GM13976 (cell line): Measurements from ENCODE around the gene KRAS.
"Not testable (repeated sequence)": the region's sequence is repeated elsewhere in the genome, so short reads cannot be mapped to it uniquely, and the experiment has no call there.

Experiments used
- DNase-seq: peaks from one replicate; pipeline ENCODE4 v3.0.0; 2012; ENCODE audit warnings: low spot score
- in situ Hi-C: fragments of 300-500 bp; cut with MboI; formaldehyde crosslinking; loops from one replicate; pipeline ENCODE4 v1.12.0; 2022; ENCODE audit warnings: low sequenced_read_pairs, mixed read lengths, inconsistent platforms; ENCODE audit not compliant: unreplicated experiment
- TF ChIP-seq, protein P1 (sequence below): IDR thresholded peaks from 2 replicates; pipeline ENCODE4 v1.5.1; 2012; ENCODE audit warnings: borderline replicate concordance, mild to moderate bottlenecking; ENCODE audit not compliant: insufficient read depth; ENCODE audit errors: extremely low read depth, missing control alignments, control extremely low read depth

The KRAS gene

DNA sequence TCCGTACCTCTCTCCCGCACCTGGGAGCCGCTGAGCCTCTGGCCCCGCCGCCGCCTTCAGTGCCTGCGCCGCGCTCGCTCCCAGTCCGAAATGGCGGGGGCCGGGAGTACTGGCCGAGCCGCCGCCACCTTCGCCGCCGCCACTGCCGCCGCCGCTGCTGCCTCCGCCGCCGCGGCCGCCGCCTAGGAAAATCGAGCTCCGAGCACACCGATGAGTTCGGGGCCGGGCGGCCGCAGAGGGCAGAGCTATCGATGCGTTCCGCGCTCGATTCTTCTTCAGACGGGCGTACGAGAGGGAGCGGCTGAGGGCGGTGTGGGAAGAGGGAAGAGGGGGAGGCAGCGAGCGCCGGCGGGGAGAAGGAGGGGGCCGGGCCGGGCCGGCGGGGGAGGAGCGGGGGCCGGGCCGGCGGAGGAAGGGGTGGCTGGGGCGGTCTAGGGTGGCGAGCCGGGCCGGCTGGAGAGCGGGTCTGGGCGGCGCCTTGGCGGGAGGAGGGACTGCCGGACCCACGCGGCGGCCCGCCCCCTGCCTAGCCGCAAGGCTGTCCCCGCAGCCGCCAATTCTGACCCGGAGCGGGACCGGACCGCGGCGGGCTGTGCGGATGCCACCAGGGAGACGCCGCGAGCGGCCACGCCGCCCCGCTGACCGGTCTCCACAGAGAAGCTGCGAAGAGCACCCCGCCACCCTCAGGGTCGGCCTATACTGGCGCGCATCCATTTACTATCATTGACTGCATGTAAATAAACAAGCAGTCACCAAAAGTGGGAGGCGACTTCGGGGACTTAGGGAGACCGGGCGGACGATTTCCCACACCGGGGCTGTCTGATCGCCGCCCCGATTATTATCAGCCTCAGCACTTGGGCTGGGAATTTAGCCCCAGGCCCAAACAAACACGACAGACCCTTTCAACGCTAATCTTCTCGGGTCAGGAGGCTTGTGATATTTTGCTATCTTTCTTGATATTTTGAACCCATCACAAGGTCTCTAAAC lies at the start of gene KRAS:
KRAS (minus strand) TSS at position 186 of the 987 bp plus-strand sequence.
- peak; percentile 93 for DNase-seq
- in situ Hi-C loops: no loop called here
- TF ChIP-seq, protein P1, sequence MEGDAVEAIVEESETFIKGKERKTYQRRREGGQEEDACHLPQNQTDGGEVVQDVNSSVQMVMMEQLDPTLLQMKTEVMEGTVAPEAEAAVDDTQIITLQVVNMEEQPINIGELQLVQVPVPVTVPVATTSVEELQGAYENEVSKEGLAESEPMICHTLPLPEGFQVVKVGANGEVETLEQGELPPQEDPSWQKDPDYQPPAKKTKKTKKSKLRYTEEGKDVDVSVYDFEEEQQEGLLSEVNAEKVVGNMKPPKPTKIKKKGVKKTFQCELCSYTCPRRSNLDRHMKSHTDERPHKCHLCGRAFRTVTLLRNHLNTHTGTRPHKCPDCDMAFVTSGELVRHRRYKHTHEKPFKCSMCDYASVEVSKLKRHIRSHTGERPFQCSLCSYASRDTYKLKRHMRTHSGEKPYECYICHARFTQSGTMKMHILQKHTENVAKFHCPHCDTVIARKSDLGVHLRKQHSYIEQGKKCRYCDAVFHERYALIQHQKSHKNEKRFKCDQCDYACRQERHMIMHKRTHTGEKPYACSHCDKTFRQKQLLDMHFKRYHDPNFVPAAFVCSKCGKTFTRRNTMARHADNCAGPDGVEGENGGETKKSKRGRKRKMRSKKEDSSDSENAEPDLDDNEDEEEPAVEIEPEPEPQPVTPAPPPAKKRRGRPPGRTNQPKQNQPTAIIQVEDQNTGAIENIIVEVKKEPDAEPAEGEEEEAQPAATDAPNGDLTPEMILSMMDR: no peak

DNA sequence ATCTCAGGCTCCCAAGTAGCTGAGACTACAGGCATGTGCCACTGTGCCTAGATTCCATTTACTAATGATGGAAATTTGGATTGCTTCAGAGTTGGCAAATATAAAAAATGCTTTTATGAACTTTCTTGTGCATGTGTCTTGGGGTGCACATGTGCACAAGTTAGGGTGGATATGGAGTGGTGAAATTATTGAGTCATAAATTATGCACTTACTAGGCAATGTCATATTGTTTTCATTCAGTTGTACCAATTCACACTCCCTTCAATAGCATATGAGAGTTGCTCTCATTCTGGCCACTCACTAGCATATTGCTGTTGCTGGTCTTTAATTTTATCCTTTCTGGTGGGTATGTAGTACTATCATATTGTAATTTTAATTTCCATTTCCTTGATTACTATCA lies 45.7 kb upstream of the KRAS start:
- in situ Hi-C loops: no loop called here
- DNase-seq: no peak
- TF ChIP-seq, protein P1: no peak

DNA sequence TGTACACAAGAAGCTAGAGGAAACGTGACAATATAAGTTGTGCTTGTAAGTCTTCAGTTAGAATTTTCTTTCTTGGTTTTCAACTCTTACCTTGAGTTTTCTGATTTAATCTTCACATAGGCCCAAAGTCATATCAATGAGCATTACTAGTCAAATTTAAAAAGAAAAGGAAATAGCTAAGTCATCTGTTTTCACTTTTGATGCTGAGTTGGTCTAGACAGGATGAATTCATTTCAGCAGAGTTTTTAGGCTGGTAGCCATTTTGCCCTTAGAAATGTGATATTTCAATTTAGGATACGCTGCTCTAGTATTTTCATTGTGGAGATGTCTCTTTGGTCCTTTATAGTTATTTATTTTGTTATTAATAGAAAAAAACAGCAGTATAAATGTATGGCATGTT lies 44.6 kb upstream of the KRAS start:
- no peak for DNase-seq
- in situ Hi-C loops: no loop called here
- TF ChIP-seq, protein P1: no peak

DNA sequence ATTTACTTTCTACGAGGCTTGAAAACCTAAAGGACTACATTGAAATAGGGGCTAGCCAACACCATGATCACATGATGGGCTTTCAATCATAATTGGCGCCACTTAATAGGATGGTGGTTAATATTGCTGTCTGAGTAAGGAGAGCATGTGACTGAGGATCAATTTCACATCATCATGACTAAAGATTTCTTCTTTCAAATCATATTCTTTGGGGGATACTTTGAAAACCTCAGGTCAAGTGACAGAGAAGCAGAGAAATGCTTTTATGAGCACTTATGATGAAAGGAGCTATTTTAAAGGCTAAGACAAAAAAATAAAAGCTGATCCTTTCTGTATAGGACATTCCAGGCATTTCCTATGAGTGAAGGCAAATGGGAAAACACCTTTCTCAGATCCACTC lies 42.9 kb upstream of the KRAS start:
- TF ChIP-seq, protein P1: no peak
- no peak for DNase-seq
- in situ Hi-C loops: no loop called here

DNA sequence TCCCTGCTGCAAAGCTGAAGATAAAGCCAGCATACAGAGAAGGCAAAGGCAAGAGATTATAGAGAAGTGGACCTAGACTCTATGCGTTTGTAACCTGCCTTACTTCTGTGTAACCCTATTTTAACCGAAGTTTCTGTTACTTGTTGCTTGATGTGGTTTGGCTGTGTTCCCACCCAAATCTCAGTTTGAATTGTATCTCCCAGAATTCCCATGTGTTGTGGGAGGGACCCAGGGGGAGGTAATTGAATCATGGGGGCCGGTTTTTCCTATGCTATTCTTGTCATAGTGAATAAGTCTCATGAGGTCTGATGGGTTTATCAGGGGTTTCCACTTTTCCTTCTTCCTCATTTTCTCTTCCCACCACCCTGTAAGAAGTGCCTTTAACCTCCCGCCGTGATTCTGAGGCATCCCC lies 42.1 kb upstream of the KRAS start:
- in situ Hi-C loops, DNase-seq: not testable (repeated sequence)

DNA sequence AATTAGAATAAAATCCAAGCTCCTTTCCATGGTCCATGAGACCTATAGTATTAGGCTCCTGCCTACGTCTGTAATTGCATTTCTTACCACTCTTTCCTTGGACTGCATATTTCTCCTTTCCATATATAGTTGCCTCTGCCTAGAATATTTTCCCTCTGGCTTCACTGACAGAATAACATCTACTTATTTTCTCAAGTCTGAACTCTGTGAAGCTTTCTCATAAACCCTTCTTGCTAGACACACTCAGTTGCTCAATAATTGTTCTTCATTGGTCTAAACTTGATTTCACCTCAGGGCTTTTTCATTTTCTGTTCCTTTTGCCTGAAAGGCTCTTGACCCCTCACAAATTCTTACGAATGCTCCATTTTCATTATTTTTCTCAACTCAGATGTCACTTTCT lies 36.9 kb upstream of the KRAS start:
- DNase-seq: no peak
- in situ Hi-C loops: no loop called here
- TF ChIP-seq, protein P1: no peak

DNA sequence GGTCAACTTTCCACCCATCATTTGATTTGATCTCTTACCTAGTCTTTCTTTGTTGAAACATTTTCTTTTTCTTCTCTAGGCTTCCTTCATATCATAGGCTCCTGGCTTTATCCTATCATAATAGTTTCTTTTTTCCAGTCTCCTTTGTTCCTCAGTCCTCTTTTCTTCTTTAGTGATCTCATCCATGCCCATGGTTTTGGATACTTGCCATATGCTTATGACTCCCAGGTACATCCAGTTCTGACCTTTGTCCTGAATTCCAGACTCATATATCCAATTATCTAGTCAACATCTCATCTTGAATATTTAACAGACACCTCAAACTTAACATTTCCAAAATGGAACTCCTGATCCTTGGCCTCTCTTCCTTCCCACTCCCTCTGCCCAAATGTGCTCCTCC lies 36.1 kb upstream of the KRAS start:
- TF ChIP-seq, protein P1: no peak
- no peak for DNase-seq

More for the DNA sequence above, 36.1 kb upstream of the KRAS start:
- in situ Hi-C loops: no loop called here
